K562 (cell line): ENCODE data around the gene CAMK1D. TPM values are rescaled to one million over a fixed set of nuclear protein-coding genes. Genes with fewer than 3 reads are reported as not detected.

ENCODE experiments used
- ATAC-seq: fragments of 200-7000 bp; cut with Tn5 transposase; 3 replicates; pipeline ENCODE4 v1.9.1; 2020; ENCODE audit warnings: moderate library complexity
- BruUV-seq: library from RNA; stranded (reverse); fragments of 400-500 nt; replicated peaks from 2 replicates; lab custom pipeline; 2021; lab: Mats Ljungman, UMichigan
- CTCF ChIA-PET: fragments of 300-600 bp; formaldehyde crosslinking; extraction: SDS; loops from one replicate; lab custom pipeline; 2021; ENCODE audit warnings: low intra/inter-chr PET ratio; lab: Yijun Ruan, JAX
- POLR2A ChIA-PET: fragments of 300-600, 350-650 bp; sonication (Branson Sonifier 250); formaldehyde crosslinking; extraction: SDS; loops from one replicate; lab custom pipeline; 2021; ENCODE audit warnings: antibody characterized with exemption, inconsistent platforms; lab: Yijun Ruan, JAX
- DNase-seq, 4 experiments: peaks; one replicate each; pipeline versions ENCODE4 v3.0.0 to v3.0.0-alpha.2; 2011 to 2018; ENCODE audit warnings: low spot score in 3 of 4, mixed read lengths in 3 of 4; ENCODE audit errors: extremely low read depth in 1 of 4
- FAIRE-seq: peaks from 2 replicates; lab custom pipeline; 2011; peaks lifted over from hg19 to GRCh38; lab: Jason Lieb, UNC
- H2AFZ ChIP-seq: 2 replicates; pipeline ENCODE4 v1.6.0; 2011; ENCODE audit warnings: low read depth, low read length, control low read depth, inconsistent platforms
- H3K27ac ChIP-seq: fragments of 200-600 bp; 3 replicates; pipeline ENCODE4 v1.8.0; 2011; ENCODE audit warnings: low read depth, mild to moderate bottlenecking, control low read depth, inconsistent platforms, low read length, moderate library complexity, mixed read lengths; ENCODE audit errors: extremely low read depth
- H3K27me3 ChIP-seq, 2 experiments: fragments of 300-600 bp in 1 of 2; 2 replicates in 1 of 2; 3 replicates in 1 of 2; pipeline versions ENCODE4 v1.6.0 to v1.8.0; 2011; ENCODE audit warnings: inconsistent platforms in 2 of 2, low read length in 2 of 2, mild to moderate bottlenecking in 1 of 2, mixed read lengths in 1 of 2, moderate library complexity in 1 of 2; ENCODE audit not compliant: control insufficient read depth in 2 of 2, insufficient read depth in 2 of 2
- H3K36me3 ChIP-seq: fragments of 300-600 bp; 3 replicates; pipeline ENCODE4 v1.8.0; 2011; ENCODE audit warnings: mild to moderate bottlenecking, low read length, inconsistent platforms; ENCODE audit not compliant: control insufficient read depth, insufficient read depth
- H3K4me1 ChIP-seq, 2 experiments: fragments of 200-600 bp in 1 of 2; replicated peaks in 1 of 2; 2 replicates in 1 of 2; 3 replicates in 1 of 2; pipeline versions ENCODE4 v1.5.1 to v1.8.0; 2011; ENCODE audit warnings: inconsistent platforms in 2 of 2, low read length in 2 of 2, mild to moderate bottlenecking in 1 of 2, mixed read lengths in 1 of 2, moderate library complexity in 1 of 2; ENCODE audit not compliant: control insufficient read depth in 2 of 2, insufficient read depth in 2 of 2
- H3K4me2 ChIP-seq: 2 replicates; pipeline ENCODE4 v1.6.1; 2011; ENCODE audit warnings: low read length, control low read depth, inconsistent platforms, mixed read lengths; ENCODE audit not compliant: insufficient read depth
- H3K4me3 ChIP-seq: fragments of 200-600 bp; sonication (generic), shearing (Covaris generic); 2 replicates; pipeline ENCODE4 v1.5.1; 2016; ENCODE audit warnings: control low read depth, inconsistent platforms
- H3K79me2 ChIP-seq: fragments of 200-600 bp; 3 replicates; pipeline ENCODE4 v1.8.0; 2011; ENCODE audit warnings: low read length, inconsistent platforms; ENCODE audit not compliant: control insufficient read depth, insufficient read depth
- H3K9ac ChIP-seq, 2 experiments: 2 replicates each; pipeline versions ENCODE4 v1.6.0 to v1.6.1; 2011; ENCODE audit warnings: low read depth in 2 of 2, low read length in 2 of 2, control low read depth in 1 of 2, inconsistent platforms in 1 of 2, mild to moderate bottlenecking in 1 of 2, mixed read lengths in 1 of 2; ENCODE audit not compliant: insufficient read depth in 1 of 2
- H3K9me1 ChIP-seq: one replicate; pipeline ENCODE4 v1.6.0; 2011; ENCODE audit warnings: inconsistent platforms, mild to moderate bottlenecking, low read length, moderate library complexity; ENCODE audit not compliant: control insufficient read depth, insufficient read depth
- H3K9me3 ChIP-seq: replicated peaks from 2 replicates; pipeline ENCODE4 v1.5.1; 2011; ENCODE audit warnings: low read depth, low read length, inconsistent platforms; ENCODE audit not compliant: control insufficient read depth, insufficient read depth
- H4K20me1 ChIP-seq: replicated peaks from 2 replicates; pipeline ENCODE4 v1.6.1; 2011; ENCODE audit warnings: low read length, inconsistent platforms, mixed read lengths; ENCODE audit not compliant: control insufficient read depth, insufficient read depth
- ARID3B ChIP-seq: fragments of 250-450 bp; sonication (Bioruptor Pico); IDR thresholded peaks from 2 replicates; pipeline ENCODE4 v1.4.0; 2020; ENCODE audit warnings: borderline replicate concordance
- CEBPZ ChIP-seq: fragments of 150-350 bp; IDR thresholded peaks from 2 replicates; pipeline ENCODE4 v1.6.1; 2014; ENCODE audit warnings: low read depth, mild to moderate bottlenecking, low read length, borderline replicate concordance
- GTF2B ChIP-seq: IDR thresholded peaks from 2 replicates; pipeline ENCODE4 v1.6.1; 2011; ENCODE audit not compliant: insufficient read length; ENCODE audit errors: extremely low read depth
- GTF2F1 ChIP-seq: IDR thresholded peaks from 2 replicates; pipeline ENCODE4 v1.6.1; 2011; ENCODE audit warnings: low read depth, low read length, improper control_type of control experiment
- HBP1 ChIP-seq: fragments of 450-650 bp; formaldehyde crosslinking; IDR thresholded peaks from 2 replicates; pipeline ENCODE4 v1.4.0; 2022; ENCODE audit warnings: missing genetic modification characterization
- HNRNPH1 ChIP-seq: fragments of 200-400 bp; formaldehyde crosslinking; optimal IDR thresholded peaks from 2 replicates; pipeline ENCODE3; 2017; ENCODE audit warnings: low read depth, mild to moderate bottlenecking, low read length, moderate library complexity
- ILF3 ChIP-seq: fragments of 450-650 bp; IDR thresholded peaks from 2 replicates; pipeline ENCODE4 v1.6.1; 2018; ENCODE audit warnings: antibody characterized with exemption, mild to moderate bottlenecking, moderate library complexity, borderline replicate concordance
- KLF10 ChIP-seq: fragments of 250-450 bp; sonication (Bioruptor Pico); IDR thresholded peaks from 2 replicates; pipeline ENCODE4 v1.6.1; 2021; ENCODE audit warnings: matching md5 sums
- MCM3 ChIP-seq: fragments of 450-650 bp; IDR thresholded peaks from 2 replicates; pipeline ENCODE4 v1.6.1; 2016
- NFRKB ChIP-seq: fragments of 450-650 bp; IDR thresholded peaks from 2 replicates; pipeline ENCODE4 v1.6.1; 2016; ENCODE audit warnings: low read depth
- NONO ChIP-seq, 2 experiments: fragments of 200-400 bp in 1 of 2; fragments of 450-650 bp in 1 of 2; formaldehyde crosslinking in 1 of 2; IDR thresholded peaks; 2 replicates each; pipeline ENCODE4 v1.6.1; 2017; ENCODE audit warnings: low read depth in 2 of 2, mild to moderate bottlenecking in 2 of 2, moderate library complexity in 2 of 2, low read length in 1 of 2
- PCBP1 ChIP-seq: fragments of 200-400 bp; formaldehyde crosslinking; IDR thresholded peaks from 2 replicates; pipeline ENCODE4 v1.6.1; 2018; ENCODE audit warnings: mild to moderate bottlenecking, low read depth, low read length; ENCODE audit not compliant: poor library complexity, severe bottlenecking
- PPARD ChIP-seq: fragments of 250-450 bp; sonication (Bioruptor Pico); IDR thresholded peaks from 2 replicates; pipeline ENCODE4 v1.8.0; 2022; ENCODE audit warnings: inconsistent platforms, mild to moderate bottlenecking, moderate library complexity
- RBM25 ChIP-seq: fragments of 200-400 bp; formaldehyde crosslinking; IDR thresholded peaks from 2 replicates; pipeline ENCODE4 v1.6.1; 2018; ENCODE audit warnings: low read length, low read depth, moderate library complexity; ENCODE audit not compliant: severe bottlenecking
- RFX1 ChIP-seq: fragments of 450-650 bp; IDR thresholded peaks from 2 replicates; pipeline ENCODE4 v1.6.1; 2016; ENCODE audit warnings: mild to moderate bottlenecking, moderate library complexity
- RFX5 ChIP-seq: IDR thresholded peaks from 2 replicates; pipeline ENCODE4 v1.6.1; 2011; ENCODE audit warnings: low read depth, mild to moderate bottlenecking, improper control_type of control experiment, low read length
- SIN3B ChIP-seq: fragments of 450-650 bp; IDR thresholded peaks from 2 replicates; pipeline ENCODE4 v1.6.1; 2017; ENCODE audit warnings: low read depth, mild to moderate bottlenecking, moderate library complexity
- WGBS: fragments of 100-300 bp; shearing (Covaris generic); methylation state at CpG from one replicate; pipeline ENCODE4 v1.1.6; 2016; ENCODE audit warnings: low coverage, mixed read lengths; ENCODE audit not compliant: insufficient coverage; ENCODE audit errors: missing lambda C conversion rate; 5-methylcytosine and 5-hydroxymethylcytosine counted together
- in situ Hi-C: fragments of 300-500 bp; cut with MboI; formaldehyde crosslinking; loops from 4 replicates; pipeline ENCODE4 v1.15.0; 2018; ENCODE audit warnings: inconsistent platforms, mixed read lengths
- intact Hi-C: fragments of 100-400 bp; cut with micrococcal nuclease; formaldehyde crosslinking; loops from 2 replicates; pipeline ENCODE4 v1.14.2; 2022
- polyA plus RNA-seq, 8 experiments: library from polyadenylated mRNA; depleted of rRNA in 4 of 8; stranded (reverse) in 5 of 8; unstranded in 3 of 8; fragments of >200 nt; fragmentation: Nextera tagmentation in 2 of 8; fragmentation: Illumina TruSeq in 1 of 8; extraction: Ambion mirVana in 2 of 8; extraction: Trizol in 1 of 8; gene quantifications; 2 replicates each; pipeline versions ENCODE4 v1.2.1 to v1.2.3, GENCODE V29; 2011 to 2014; ENCODE audit warnings: inconsistent platforms in 1 of 8, missing spikeins in 1 of 8
- total RNA-seq, 7 experiments: library from RNA; depleted of rRNA in 6 of 7; stranded (reverse); fragments of >200 nt in 6 of 7; fragmentation: Illumina TruSeq in 2 of 7; extraction: Trizol in 2 of 7; gene quantifications; 2 replicates each; pipeline versions ENCODE4 v1.2.1 to v1.2.3, GENCODE V29; 2011 to 2021; ENCODE audit warnings: low replicate concordance in 1 of 7

CAMK1D gene
- total and polyA plus RNA-seq, 9 of the 15 experiments (the other 6 are each of a cell fraction or from before 2014, with no cell fraction given): 0.12 to 0.24 (median 0.20) TPM; not detected in 5

GRCh38 chr10:12314836-12315235, 34.5 kb upstream of the CAMK1D start:
- peaks cover 11 to 18% of the 10 kb centered on the region in 2 experiments for H3K27me3 ChIP-seq
- FAIRE-seq (no peak), ATAC-seq (no peak), DNase-seq (no peak)
- POLR2A ChIA-PET: no interaction called here
- H3K4me1 ChIP-seq: no peaks in the 10 kb centered on the region; a peak in 1 of 5 replicates
- no peaks in the 10 kb centered on the region for H3K9me3 ChIP-seq
- H3K36me3 ChIP-seq: no peaks in the 10 kb centered on the region
- no peaks in the 10 kb centered on the region for H4K20me1 ChIP-seq
- H3K27ac ChIP-seq: no peak overlapping the region
- no peaks in the 10 kb centered on the region for H3K9me1 ChIP-seq
- in situ Hi-C loops: no loop called here
- H3K4me2 ChIP-seq: no peak overlapping the region
- no TSS peak for BruUV-seq
- no peak overlapping the region for H3K9ac ChIP-seq
- 8% methylated on average over 6 of the region's 6 CpGs for WGBS
- H2AFZ ChIP-seq: no peak overlapping the region
- CTCF ChIA-PET: no interaction called here
- no peaks in the 10 kb centered on the region for H3K79me2 ChIP-seq
- intact Hi-C loops: no loop called here
- no peak overlapping the region for H3K4me3 ChIP-seq
- TF ChIP-seq ARID3B (CRISPR knock-in tag) (no peak), RFX5 (no peak), PCBP1 (no peak), CEBPZ (no peak), RBM25 (no peak), NFRKB (no peak), KLF10 (no peak), GTF2B (no peak), NONO (IDR thresholded peaks at IDR 0.05; ENCODE audit: low read depth in 2 of 2, low read length in 1 of 2) (no peak), ILF3 (no peak), MCM3 (no peak), HBP1 (CRISPR knock-in tag) (no peak), SIN3B (no peak), PPARD (no peak), RFX1 (no peak), GTF2F1 (no peak), HNRNPH1 (no peak)
